Measurements from ENCODE around the gene TGFBR3L. TPM values are rescaled to one million over a fixed set of nuclear protein-coding genes. Genes with fewer than 3 reads are reported as not detected.

TGFBR3L gene
- total RNA-seq, 1 experiment from 2014 or later, result 9.8 TPM

DNA sequence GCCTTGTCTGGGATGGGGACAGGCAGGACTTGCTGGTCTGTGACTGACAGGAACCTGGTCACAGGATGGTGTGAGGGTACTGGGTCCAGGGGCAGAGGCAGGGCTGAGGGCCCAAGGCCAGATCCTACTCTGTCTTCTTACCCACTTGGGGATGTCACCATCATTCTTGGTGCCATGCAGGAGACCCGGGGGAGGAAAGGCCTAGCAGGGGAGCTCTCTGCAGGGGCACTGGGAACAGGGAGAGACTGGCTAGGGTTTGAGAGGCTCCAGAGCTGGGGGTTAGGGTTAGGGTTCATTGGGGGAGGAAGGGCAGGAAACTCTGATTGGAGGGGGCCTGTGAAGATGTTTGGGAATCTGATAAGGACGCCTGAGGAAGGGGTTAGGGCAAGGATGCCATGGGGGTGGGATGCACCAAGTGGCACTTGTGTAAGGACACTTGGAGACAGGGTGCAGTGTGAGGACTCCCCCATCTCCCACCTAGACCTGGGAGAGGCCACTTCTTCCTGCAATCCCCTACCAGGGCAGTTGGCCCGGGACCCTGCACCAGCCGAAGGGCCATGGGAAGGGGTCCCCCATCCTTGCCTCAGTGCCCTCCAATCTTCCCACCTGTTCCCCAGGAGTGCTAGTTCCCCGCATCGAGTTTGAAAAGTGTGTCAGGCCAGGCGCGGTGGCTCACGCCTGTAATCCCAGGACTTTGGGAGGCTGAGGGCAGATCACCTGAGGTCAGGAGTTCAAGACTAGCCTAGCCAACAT, 47.4 kb upstream of the TGFBR3L start:
- no TSS peak for BruUV-seq (replicated peaks)

DNA sequence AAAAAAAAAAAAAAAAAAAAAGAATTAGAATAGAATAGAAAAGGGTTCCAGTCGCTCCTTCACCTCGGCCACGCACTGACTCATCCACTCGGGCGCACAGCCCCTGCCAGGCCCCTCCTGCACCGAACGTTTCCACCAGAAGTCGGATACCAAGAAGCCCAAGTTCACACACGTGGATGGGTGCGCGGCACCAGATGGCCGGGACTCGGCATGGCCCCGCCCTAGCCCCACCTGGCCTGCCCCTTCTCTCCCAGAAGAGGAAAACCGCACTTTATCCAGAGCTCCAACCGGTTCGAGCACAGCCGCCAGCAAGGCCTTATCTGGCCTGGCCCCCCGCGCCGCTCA, 46.3 kb upstream of the TGFBR3L start:
- TF ChIP-seq, protein P1, sequence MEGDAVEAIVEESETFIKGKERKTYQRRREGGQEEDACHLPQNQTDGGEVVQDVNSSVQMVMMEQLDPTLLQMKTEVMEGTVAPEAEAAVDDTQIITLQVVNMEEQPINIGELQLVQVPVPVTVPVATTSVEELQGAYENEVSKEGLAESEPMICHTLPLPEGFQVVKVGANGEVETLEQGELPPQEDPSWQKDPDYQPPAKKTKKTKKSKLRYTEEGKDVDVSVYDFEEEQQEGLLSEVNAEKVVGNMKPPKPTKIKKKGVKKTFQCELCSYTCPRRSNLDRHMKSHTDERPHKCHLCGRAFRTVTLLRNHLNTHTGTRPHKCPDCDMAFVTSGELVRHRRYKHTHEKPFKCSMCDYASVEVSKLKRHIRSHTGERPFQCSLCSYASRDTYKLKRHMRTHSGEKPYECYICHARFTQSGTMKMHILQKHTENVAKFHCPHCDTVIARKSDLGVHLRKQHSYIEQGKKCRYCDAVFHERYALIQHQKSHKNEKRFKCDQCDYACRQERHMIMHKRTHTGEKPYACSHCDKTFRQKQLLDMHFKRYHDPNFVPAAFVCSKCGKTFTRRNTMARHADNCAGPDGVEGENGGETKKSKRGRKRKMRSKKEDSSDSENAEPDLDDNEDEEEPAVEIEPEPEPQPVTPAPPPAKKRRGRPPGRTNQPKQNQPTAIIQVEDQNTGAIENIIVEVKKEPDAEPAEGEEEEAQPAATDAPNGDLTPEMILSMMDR (IDR thresholded peaks at IDR 0.05; ENCODE audit: insufficient read depth in 1 of 2, low read depth in 1 of 2, low read length in 1 of 2, severe bottlenecking in 1 of 2, unreplicated experiment in 1 of 2), result no peak
- POLR2A ChIA-PET, result interaction anchor here (0.6 to 2.2 kb wide), 7 partner anchors 20 to 769 kb away, joined by 3 to 21 read pairs (median 15); partner anchors contain the start of genes LRRC8E, MAP2K7, SNAPC2 and TIMM44
- peaks cover 19% of the 10 kb centered on the region for H3K36me3 Mint-ChIP-seq (ENCODE audit: insufficient read depth, unreplicated experiment)
- Histone ChIP-seq H3K27me3 (replicated peaks; ENCODE audit: control insufficient read depth, insufficient read depth, low read length) (no peaks in the 10 kb centered on the region; the same call in 1 of the 2 replicates), H3K36me3 (ENCODE audit: control insufficient read depth, insufficient read depth, low read length) (no peaks in the 10 kb centered on the region), H3K4me3 (ENCODE audit: low read depth, low read length) (peak overlapping the region; percentile 77), H3K9me3 (no peaks in the 10 kb centered on the region), H3K4me1 (peaks cover 7% of the 10 kb centered on the region)
- H3K27ac Mint-ChIP-seq (ENCODE audit: unreplicated experiment), result peak overlapping the region; percentile 89
- intact Hi-C loops (cut with micrococcal nuclease; ENCODE audit: unreplicated experiment), result loop anchor here (2.0 kb wide), 1 partner anchor 35 kb away; the partner anchor contains the start of gene MAP2K7
- no peaks in the 10 kb centered on the region for H3K27me3 Mint-ChIP-seq (ENCODE audit: insufficient read depth, unreplicated experiment)
- BruUV-seq (replicated peaks), result no TSS peak
- DNase-seq, result no peak
- no peaks in the 10 kb centered on the region for H3K9me3 Mint-ChIP-seq (ENCODE audit: unreplicated experiment)
- peaks cover 9% of the 10 kb centered on the region for H3K4me1 Mint-ChIP-seq (ENCODE audit: low read depth, unreplicated experiment)
- H3K4me3 Mint-ChIP-seq (ENCODE audit: unreplicated experiment), result peak overlapping the region; percentile 87
- CTCF ChIA-PET, result interaction anchor here (0.6 to 2.2 kb wide), 10 partner anchors 10 to 544 kb away, joined by 3 to 50 read pairs (median 12); partner anchors contain the start of genes MAP2K7, PET100, SNAPC2 and TIMM44

More for the DNA sequence above, 47.4 kb upstream of the TGFBR3L start:
- Mint-ChIP-seq H3K27ac (ENCODE audit: unreplicated experiment) (no peak overlapping the region), H3K9me3 (ENCODE audit: unreplicated experiment) (no peaks in the 10 kb centered on the region), H3K4me1 (ENCODE audit: low read depth, unreplicated experiment) (peaks cover 9% of the 10 kb centered on the region), H3K27me3 (ENCODE audit: insufficient read depth, unreplicated experiment) (no peaks in the 10 kb centered on the region), H3K36me3 (ENCODE audit: insufficient read depth, unreplicated experiment) (peaks cover 18% of the 10 kb centered on the region), H3K4me3 (ENCODE audit: unreplicated experiment) (peak overlapping the region; percentile 87)
- Histone ChIP-seq H3K36me3 (ENCODE audit: control insufficient read depth, insufficient read depth, low read length) (no peaks in the 10 kb centered on the region), H3K27me3 (replicated peaks; ENCODE audit: control insufficient read depth, insufficient read depth, low read length) (no peaks in the 10 kb centered on the region; the same call in 1 of the 2 replicates), H3K4me1 (peaks cover 7% of the 10 kb centered on the region), H3K4me3 (ENCODE audit: low read depth, low read length) (no peak overlapping the region), H3K9me3 (no peaks in the 10 kb centered on the region)
- CTCF ChIA-PET, result no interaction called here
- DNase-seq, result no peak
- POLR2A ChIA-PET, result no interaction called here
- intact Hi-C loops (cut with micrococcal nuclease; ENCODE audit: unreplicated experiment), result no loop called here
- TF ChIP-seq, protein P1 (IDR thresholded peaks at IDR 0.05; ENCODE audit: insufficient read depth in 1 of 2, low read depth in 1 of 2, low read length in 1 of 2, severe bottlenecking in 1 of 2, unreplicated experiment in 1 of 2), result no peak

DNA sequence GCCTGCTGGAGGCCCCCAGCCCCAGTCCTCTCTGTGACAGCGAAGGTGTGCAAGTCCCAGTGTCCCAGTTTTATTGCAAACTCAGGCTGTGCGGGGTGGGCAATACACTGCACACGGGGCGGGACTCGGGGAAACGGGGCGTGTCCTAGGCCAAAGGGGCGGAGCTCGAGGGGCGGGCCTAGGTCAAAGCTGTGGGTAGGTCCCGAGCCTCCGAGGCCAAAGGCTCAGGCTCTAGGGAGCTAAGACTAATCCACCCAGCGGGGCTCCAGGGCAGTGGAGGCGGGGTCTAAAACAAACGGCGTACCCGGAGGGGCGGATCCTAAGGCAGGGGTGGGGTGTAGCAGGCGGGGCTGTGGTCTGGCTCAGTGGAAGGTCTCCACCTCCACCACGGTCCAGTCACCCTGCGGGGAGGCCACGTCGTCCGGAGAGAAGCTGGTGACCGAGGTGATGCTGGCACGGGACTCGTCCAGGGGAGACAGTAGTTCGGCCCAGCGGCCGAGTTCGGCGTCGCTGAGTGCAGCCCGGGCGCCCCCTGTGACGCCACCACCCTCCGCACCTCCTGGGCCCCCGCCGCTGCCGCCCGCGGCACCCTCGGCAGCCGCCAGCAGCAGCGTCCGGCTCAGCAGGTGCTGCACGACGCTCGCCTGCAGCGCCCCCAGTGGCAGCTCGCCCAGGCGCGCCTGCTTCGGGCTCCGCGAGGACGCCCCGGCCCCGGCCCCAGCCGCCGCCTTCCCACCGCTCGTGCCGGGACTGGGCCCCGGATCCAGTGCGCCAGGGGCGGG, 45.8 kb upstream of the TGFBR3L start:
- Histone ChIP-seq H3K36me3 (ENCODE audit: control insufficient read depth, insufficient read depth, low read length) (no peaks in the 10 kb centered on the region), H3K4me1 (peaks cover 7% of the 10 kb centered on the region), H3K4me3 (ENCODE audit: low read depth, low read length) (peak overlapping the region; percentile 77), H3K9me3 (no peaks in the 10 kb centered on the region), H3K27me3 (replicated peaks; ENCODE audit: control insufficient read depth, insufficient read depth, low read length) (no peaks in the 10 kb centered on the region; the same call in 1 of the 2 replicates)
- H3K27ac Mint-ChIP-seq (ENCODE audit: unreplicated experiment), result peak overlapping the region; percentile 89
- TF ChIP-seq, protein P1 (IDR thresholded peaks at IDR 0.05; ENCODE audit: insufficient read depth in 1 of 2, low read depth in 1 of 2, low read length in 1 of 2, severe bottlenecking in 1 of 2, unreplicated experiment in 1 of 2), result peak; percentile 53 to 71
- intact Hi-C loops (cut with micrococcal nuclease; ENCODE audit: unreplicated experiment), result loop anchor here (1.0 to 2.0 kb wide), 2 partner anchors 34 to 51 kb away; partner anchors contain the start of genes MAP2K7 and SNAPC2
- peak; percentile 92 to 94 for DNase-seq
- POLR2A ChIA-PET, result interaction anchor here (0.6 to 2.2 kb wide), 7 partner anchors 20 to 769 kb away, joined by 3 to 21 read pairs (median 15); partner anchors contain the start of genes LRRC8E, MAP2K7, SNAPC2 and TIMM44
- CTCF ChIA-PET, result interaction anchor here (0.6 to 2.2 kb wide), 19 partner anchors 11 to 544 kb away, joined by 3 to 50 read pairs (median 6); partner anchors contain the start of genes LRRC8E, MAP2K7, PET100 and SNAPC2
- H3K4me3 Mint-ChIP-seq (ENCODE audit: unreplicated experiment), result peak overlapping the region; percentile 87
- no TSS peak for BruUV-seq (replicated peaks)
- no peaks in the 10 kb centered on the region for H3K9me3 Mint-ChIP-seq (ENCODE audit: unreplicated experiment)
- H3K36me3 Mint-ChIP-seq (ENCODE audit: insufficient read depth, unreplicated experiment), result peaks cover 19% of the 10 kb centered on the region
- H3K27me3 Mint-ChIP-seq (ENCODE audit: insufficient read depth, unreplicated experiment), result no peaks in the 10 kb centered on the region
- peaks cover 9% of the 10 kb centered on the region for H3K4me1 Mint-ChIP-seq (ENCODE audit: low read depth, unreplicated experiment)
